Fibroblast of upper back skin (primary cell): ENCODE results near the gene ZNF282.
"Not testable (repeated sequence)": the region's sequence is repeated elsewhere in the genome, so short reads cannot be mapped to it uniquely, and the experiment has no call there.

Experiments used
- DNase-seq: peaks from one replicate; pipeline ENCODE4 v3.0.0-alpha.2; 2013

The ZNF282 gene

DNA sequence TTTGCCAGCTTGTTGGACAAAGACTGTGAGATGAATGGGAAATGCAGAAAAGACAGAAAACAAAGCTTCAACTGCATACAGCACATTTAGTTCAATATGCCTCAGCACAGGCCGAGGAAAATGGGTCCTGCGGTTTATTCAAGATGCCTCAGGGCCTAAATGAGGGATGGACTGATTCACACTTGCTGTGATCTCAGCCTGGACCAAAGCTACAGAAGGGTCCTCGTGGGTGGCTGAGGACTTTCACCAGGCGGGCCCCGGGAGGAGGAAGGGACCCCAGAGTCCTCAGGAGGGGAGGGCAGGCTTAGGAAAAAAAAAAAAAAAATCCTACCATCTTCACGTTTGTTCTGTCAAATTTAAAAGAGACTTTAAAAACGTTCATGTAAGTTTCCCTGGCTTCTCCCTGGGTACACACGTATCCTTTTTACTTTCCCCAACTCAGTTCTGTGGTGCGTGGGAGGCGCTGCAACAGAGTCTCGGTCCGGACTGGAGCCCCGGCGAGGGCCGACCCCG, 66.0 kb downstream of the ZNF282 start:
- DNase-seq: peak; percentile 47

- peak; percentile 85 for DNase-seq
Observed at GRCh38 chr7:149261829-149262617, 66.7 kb downstream of the ZNF282 start, which contains the start of gene ZNF783. Gene ZNF783 (plus strand): TSS chr7:149262196. CDS start chr7:149262334, 138 bp downstream.

GRCh38 chr7:149266451-149266850, 71.1 kb downstream of the ZNF282 start:
- DNase-seq: no peak

DNA sequence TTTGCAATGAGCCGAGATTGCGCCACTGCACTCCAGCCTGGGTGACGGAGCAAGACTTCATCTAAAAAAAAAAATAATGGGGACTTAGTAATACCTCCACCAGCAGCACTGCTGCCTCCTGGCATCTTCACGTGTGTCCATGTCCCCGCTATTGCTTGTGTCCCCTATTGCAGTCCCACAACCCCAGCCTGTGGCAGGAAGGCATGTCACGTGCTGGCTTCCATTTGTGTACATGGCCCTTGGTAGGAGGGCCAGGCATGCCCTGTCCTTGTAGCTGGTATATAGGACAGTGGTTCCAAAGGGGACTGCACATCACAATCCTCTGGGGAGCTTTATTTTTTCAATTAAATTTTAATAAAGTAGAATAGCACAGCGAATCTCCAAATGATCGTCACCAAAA, 72.4 kb downstream of the ZNF282 start:
- no peak for DNase-seq

DNA sequence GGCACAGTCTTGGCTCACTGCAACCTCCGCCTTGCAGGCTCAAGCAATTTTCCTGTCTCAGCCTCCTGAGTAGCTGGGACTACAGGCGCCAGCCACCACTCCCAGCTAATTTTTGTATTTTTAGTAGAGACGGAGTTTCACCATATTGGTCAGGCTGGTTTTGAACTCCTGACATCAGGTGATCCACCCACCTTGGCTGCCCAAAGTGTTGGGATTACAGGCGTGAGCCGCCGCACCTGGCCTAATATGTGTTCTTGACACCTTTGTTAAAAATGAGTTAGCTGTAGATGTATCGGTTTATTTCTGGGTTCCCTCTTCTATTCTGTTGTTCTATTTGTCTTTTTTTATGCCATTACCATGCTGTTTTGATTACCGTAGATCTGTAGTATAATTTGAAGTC, 79.1 kb downstream of the ZNF282 start:
- DNase-seq: not testable (repeated sequence)
